IMR-90 (cell line): ENCODE data around the gene GSG1L. TPM values are rescaled to one million over a fixed set of nuclear protein-coding genes. Genes with fewer than 3 reads are reported as not detected.

Experiments used
- ATAC-seq: fragments of 200-7000 bp; cut with Tn5 transposase; 2 replicates; pipeline ENCODE4 v1.9.1; 2020; ENCODE audit warnings: low read depth, mild to moderate bottlenecking, moderate library complexity
- BruUV-seq: library from RNA; stranded (reverse); fragments of 400-500 nt; replicated peaks from 2 replicates; lab custom pipeline; 2021; lab: Mats Ljungman, UMichigan
- CTCF ChIA-PET: fragments of 300-600 bp; formaldehyde crosslinking; extraction: SDS; loops from one replicate; lab custom pipeline; 2021; ENCODE audit warnings: antibody characterized with exemption; lab: Yijun Ruan, JAX
- POLR2A ChIA-PET: fragments of 300-600 bp; sonication (Branson Sonifier 250); formaldehyde crosslinking; loops from one replicate; lab custom pipeline; 2022; ENCODE audit warnings: antibody characterized with exemption; ENCODE audit not compliant: unreplicated experiment; lab: Charles Lee
- DNase-seq: peaks from one replicate; pipeline ENCODE4 v3.0.0; 2013
- H2AFZ ChIP-seq: replicated peaks from 2 replicates; pipeline ENCODE3; 2013; ENCODE audit warnings: low read length, mild to moderate bottlenecking; ENCODE audit not compliant: poor library complexity
- H2AK5ac ChIP-seq: 2 replicates; pipeline ENCODE4 v1.6.1; 2013; ENCODE audit warnings: low read depth, low read length, inconsistent platforms
- H2AK9ac ChIP-seq: replicated peaks from 2 replicates; pipeline ENCODE3; 2013; ENCODE audit warnings: mild to moderate bottlenecking, low read depth, low read length, moderate library complexity; ENCODE audit not compliant: poor library complexity
- H2BK120ac ChIP-seq: 2 replicates; pipeline ENCODE4 v1.6.1; 2013; ENCODE audit warnings: low read depth, low read length, inconsistent platforms
- H2BK15ac ChIP-seq: 3 replicates; pipeline ENCODE4 v1.6.1; 2013; ENCODE audit warnings: low read depth, low read length, inconsistent platforms
- H2BK20ac ChIP-seq: 2 replicates; pipeline ENCODE4 v1.6.1; 2013; ENCODE audit warnings: low read depth, mild to moderate bottlenecking, inconsistent platforms, low read length, moderate library complexity
- H2BK5ac ChIP-seq: 2 replicates; pipeline ENCODE4 v1.6.1; 2013; ENCODE audit warnings: mild to moderate bottlenecking, low read depth, low read length, inconsistent platforms; ENCODE audit not compliant: poor library complexity, severe bottlenecking
- H3K14ac ChIP-seq: replicated peaks from 2 replicates; pipeline ENCODE4 v1.6.1; 2013; ENCODE audit warnings: low read depth, low read length, inconsistent platforms
- H3K18ac ChIP-seq: 2 replicates; pipeline ENCODE4 v1.6.1; 2013; ENCODE audit warnings: low read depth, low read length, control low read depth
- H3K23ac ChIP-seq: 2 replicates; pipeline ENCODE4 v1.6.1; 2013; ENCODE audit warnings: low read depth, low read length, inconsistent platforms
- H3K27ac ChIP-seq: 2 replicates; pipeline ENCODE4 v1.5.1; 2013; ENCODE audit warnings: mild to moderate bottlenecking, control low read depth, low read length; ENCODE audit not compliant: insufficient read depth
- H3K27me3 ChIP-seq: 2 replicates; pipeline ENCODE4 v1.6.1; 2013; ENCODE audit warnings: low read length; ENCODE audit not compliant: control insufficient read depth, insufficient read depth
- H3K36me3 ChIP-seq: 2 replicates; pipeline ENCODE4 v1.6.1; 2013; ENCODE audit warnings: low read length, mixed read lengths; ENCODE audit not compliant: control insufficient read depth, insufficient read depth
- H3K4ac ChIP-seq: 2 replicates; pipeline ENCODE4 v1.6.1; 2013; ENCODE audit warnings: low read depth, low read length, inconsistent platforms
- H3K4me1 ChIP-seq: 2 replicates; pipeline ENCODE4 v1.6.1; 2013; ENCODE audit warnings: low read length, mixed read lengths; ENCODE audit not compliant: control insufficient read depth, insufficient read depth
- H3K4me2 ChIP-seq: 2 replicates; pipeline ENCODE4 v1.6.1; 2013; ENCODE audit warnings: low read depth, mild to moderate bottlenecking, control low read depth, low read length, moderate library complexity
- H3K4me3 ChIP-seq: 2 replicates; pipeline ENCODE4 v1.5.1; 2013; ENCODE audit warnings: low read depth, mild to moderate bottlenecking, control low read depth, low read length, moderate library complexity; ENCODE audit not compliant: insufficient read depth
- H3K56ac ChIP-seq: 2 replicates; pipeline ENCODE4 v1.6.1; 2013; ENCODE audit warnings: low read length, inconsistent platforms; ENCODE audit not compliant: insufficient read depth; ENCODE audit errors: extremely low read depth
- H3K79me1 ChIP-seq, 2 experiments: 2 replicates each; pipeline ENCODE4 v1.6.1; 2013; ENCODE audit warnings: low read length in 2 of 2, inconsistent platforms in 1 of 2, low read depth in 1 of 2
- H3K9ac ChIP-seq: 2 replicates; pipeline ENCODE4 v1.6.1; 2013; ENCODE audit warnings: low read depth, low read length, control low read depth
- H3K9me1 ChIP-seq: 2 replicates; pipeline ENCODE4 v1.6.1; 2013; ENCODE audit warnings: low read length, inconsistent platforms; ENCODE audit not compliant: insufficient read depth
- H3K9me3 ChIP-seq: 2 replicates; pipeline ENCODE4 v1.6.1; 2013; ENCODE audit warnings: low read length; ENCODE audit not compliant: control insufficient read depth, insufficient read depth
- H4K20me1 ChIP-seq: 2 replicates; pipeline ENCODE4 v1.6.1; 2013; ENCODE audit warnings: low read length, inconsistent platforms; ENCODE audit not compliant: insufficient read depth
- H4K5ac ChIP-seq: 2 replicates; pipeline ENCODE4 v1.6.1; 2013; ENCODE audit warnings: mild to moderate bottlenecking, low read depth, low read length, control low read depth
- H4K8ac ChIP-seq, 2 experiments: 2 replicates each; pipeline ENCODE4 v1.6.1; 2013; ENCODE audit warnings: low read depth in 2 of 2, low read length in 2 of 2, control low read depth in 1 of 2, inconsistent platforms in 1 of 2
- H4K91ac ChIP-seq: 2 replicates; pipeline ENCODE4 v1.6.1; 2013; ENCODE audit warnings: low read depth, low read length, inconsistent platforms; ENCODE audit not compliant: insufficient read depth
- BHLHE40 ChIP-seq: fragments of 150-350 bp; IDR thresholded peaks from 2 replicates; pipeline ENCODE4 v1.6.1; 2016; ENCODE audit warnings: mild to moderate bottlenecking, low read depth, low read length
- CEBPB ChIP-seq: IDR thresholded peaks from 2 replicates; pipeline ENCODE4 v1.6.1; 2012; ENCODE audit warnings: low read depth, low read length, improper control_type of control experiment
- CHD1 ChIP-seq: IDR thresholded peaks from 2 replicates; pipeline ENCODE4 v1.6.1; 2012; ENCODE audit warnings: low read depth, low read length, improper control_type of control experiment
- FOS ChIP-seq: fragments of 150-350 bp; IDR thresholded peaks from 2 replicates; pipeline ENCODE4 v1.6.1; 2016; ENCODE audit warnings: low read depth, low read length
- MAFK ChIP-seq: IDR thresholded peaks from 2 replicates; pipeline ENCODE4 v1.6.1; 2012; ENCODE audit warnings: low read depth, low read length, improper control_type of control experiment
- MAZ ChIP-seq: IDR thresholded peaks from 2 replicates; pipeline ENCODE4 v1.6.1; 2012; ENCODE audit warnings: low read depth, mild to moderate bottlenecking, low read length, improper control_type of control experiment, moderate library complexity, borderline replicate concordance
- MXI1 ChIP-seq: IDR thresholded peaks from 2 replicates; pipeline ENCODE4 v1.6.1; 2012; ENCODE audit warnings: low read depth, mild to moderate bottlenecking, low read length, moderate library complexity, borderline replicate concordance
- NFE2L2 ChIP-seq: fragments of 150-350 bp; IDR thresholded peaks from 2 replicates; pipeline ENCODE4 v1.6.1; 2016; ENCODE audit warnings: low read depth, mild to moderate bottlenecking, low read length
- POLR2A ChIP-seq: IDR thresholded peaks from 2 replicates; pipeline ENCODE4 v1.6.1; 2012; ENCODE audit warnings: mild to moderate bottlenecking, low read depth, low read length
- RAD21 ChIP-seq: IDR thresholded peaks from 2 replicates; pipeline ENCODE4 v1.6.1; 2012; ENCODE audit warnings: low read length, improper control_type of control experiment
- RCOR1 ChIP-seq: IDR thresholded peaks from 2 replicates; pipeline ENCODE4 v1.6.1; 2012; ENCODE audit warnings: mild to moderate bottlenecking, low read length, improper control_type of control experiment; ENCODE audit not compliant: insufficient replicate concordance
- RFX5 ChIP-seq: IDR thresholded peaks from 2 replicates; pipeline ENCODE4 v1.8.0; 2012; ENCODE audit warnings: low read depth, mild to moderate bottlenecking, low read length, moderate library complexity
- SMC3 ChIP-seq: fragments of 150-350 bp; IDR thresholded peaks from 2 replicates; pipeline ENCODE4 v1.6.1; 2016; ENCODE audit warnings: low read depth, mild to moderate bottlenecking, antibody characterized with exemption, low read length, moderate library complexity
- WGBS, 2 experiments: methylation state at CpG; one replicate each; pipeline versions ENCODE4 v1.1.5 to v1.1.7; 2013; ENCODE audit warnings: missing lambda C conversion rate in 2 of 2; ENCODE audit not compliant: insufficient read length in 1 of 2; ENCODE audit errors: extremely low coverage in 2 of 2; 5-methylcytosine and 5-hydroxymethylcytosine counted together
- dilution Hi-C: fragments of 300-500 bp; cut with HindIII; formaldehyde crosslinking; loops from one replicate; pipeline ENCODE4 v1.14.3; 2018; ENCODE audit warnings: low sequenced_read_pairs; ENCODE audit not compliant: unreplicated experiment
- in situ Hi-C: fragments of 300-500 bp; cut with MboI; formaldehyde crosslinking; loops from 3 replicates; pipeline ENCODE4 v1.14.3; 2019; ENCODE audit warnings: low sequenced_read_pairs, inconsistent platforms, mixed read lengths
- intact Hi-C: fragments of 100-400 bp; cut with micrococcal nuclease; formaldehyde crosslinking; loops from 2 replicates; pipeline ENCODE4 v1.10.0; 2022
- polyA plus RNA-seq, 3 experiments: library from polyadenylated mRNA; depleted of rRNA; stranded (reverse); fragments of >200 nt; gene quantifications; 2 replicates each; pipeline ENCODE4 v1.2.3, GENCODE V29; 2012; ENCODE audit warnings: low replicate concordance in 1 of 3
- total RNA-seq: library from RNA; depleted of rRNA; stranded (reverse); fragments of >200 nt; gene quantifications from 2 replicates; pipeline ENCODE4 v1.2.3, GENCODE V29; 2012
- TF ChIP-seq, protein P1 (sequence below): fragments of 150-350 bp; IDR thresholded peaks from 2 replicates; pipeline ENCODE4 v1.6.1; 2016; ENCODE audit warnings: low read depth, mild to moderate bottlenecking, low read length, moderate library complexity, borderline replicate concordance
- TF ChIP-seq, protein P2 (sequence below): conservative IDR thresholded peaks from 2 replicates; pipeline ENCODE4 v1.5.1; 2012; ENCODE audit warnings: mild to moderate bottlenecking, low read depth, low read length, improper control_type of control experiment
- TF ChIP-seq, protein P3 (sequence below): fragments of 150-350 bp; IDR thresholded peaks from 2 replicates; pipeline ENCODE4 v1.6.1; 2017; ENCODE audit warnings: mild to moderate bottlenecking, antibody characterized with exemption, low read length, low read depth

The GSG1L gene
- total and polyA plus RNA-seq, 2 of the 4 experiments (the other 2 are of a cell fraction) = not detected

- Histone ChIP-seq H3K4me3 (no peak overlapping the region), H4K91ac (no peak overlapping the region), H3K9me1 (no peaks in the 10 kb centered on the region), H2BK15ac (no peak overlapping the region), H3K4ac (no peak overlapping the region), H2BK5ac (no peak overlapping the region), H3K4me2 (no peak overlapping the region), H3K79me1 (no peaks in the 10 kb centered on the region), H4K8ac (no peak overlapping the region), H3K27ac (no peak overlapping the region), H4K20me1 (no peaks in the 10 kb centered on the region), H2AK9ac (no peak overlapping the region), H3K14ac (no peak overlapping the region), H3K23ac (no peak overlapping the region), H4K5ac (no peak overlapping the region), H2AK5ac (no peak overlapping the region), H3K27me3 (peaks cover 9% of the 10 kb centered on the region; the same call in 1 of the 2 replicates), H2BK120ac (no peak overlapping the region), H3K56ac (no peak overlapping the region), H3K4me1 (no peaks in the 10 kb centered on the region), H2BK20ac (no peak overlapping the region), H3K36me3 (no peaks in the 10 kb centered on the region), H3K18ac (no peak overlapping the region), H3K9me3 (no peaks in the 10 kb centered on the region), H2AFZ (no peak overlapping the region), H3K9ac (no peak overlapping the region)
- ChIA-PET CTCF (no interaction called here), POLR2A (no interaction called here)
- in situ Hi-C loops = no loop called here
- 46% methylated on average over 3 of the region's 9 CpGs; no CpG with 5 or more reads in 1 of the 2 experiments for WGBS, 2 experiments
- no TSS peak for BruUV-seq
- ATAC-seq (no peak), DNase-seq (no peak)
- intact Hi-C loops = no loop called here
- dilution Hi-C loops = no loop called here
- TF ChIP-seq CEBPB (no peak), CHD1 (no peak), RCOR1 (no peak), RFX5 (no peak), POLR2A (no peak), SMC3 (no peak), BHLHE40 (no peak), MXI1 (no peak), MAZ (no peak), FOS (no peak), NFE2L2 (no peak), RAD21 (no peak), MAFK (no peak)
- TF ChIP-seq, protein P1, sequence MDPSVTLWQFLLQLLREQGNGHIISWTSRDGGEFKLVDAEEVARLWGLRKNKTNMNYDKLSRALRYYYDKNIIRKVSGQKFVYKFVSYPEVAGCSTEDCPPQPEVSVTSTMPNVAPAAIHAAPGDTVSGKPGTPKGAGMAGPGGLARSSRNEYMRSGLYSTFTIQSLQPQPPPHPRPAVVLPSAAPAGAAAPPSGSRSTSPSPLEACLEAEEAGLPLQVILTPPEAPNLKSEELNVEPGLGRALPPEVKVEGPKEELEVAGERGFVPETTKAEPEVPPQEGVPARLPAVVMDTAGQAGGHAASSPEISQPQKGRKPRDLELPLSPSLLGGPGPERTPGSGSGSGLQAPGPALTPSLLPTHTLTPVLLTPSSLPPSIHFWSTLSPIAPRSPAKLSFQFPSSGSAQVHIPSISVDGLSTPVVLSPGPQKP = no peak
- TF ChIP-seq, protein P2, sequence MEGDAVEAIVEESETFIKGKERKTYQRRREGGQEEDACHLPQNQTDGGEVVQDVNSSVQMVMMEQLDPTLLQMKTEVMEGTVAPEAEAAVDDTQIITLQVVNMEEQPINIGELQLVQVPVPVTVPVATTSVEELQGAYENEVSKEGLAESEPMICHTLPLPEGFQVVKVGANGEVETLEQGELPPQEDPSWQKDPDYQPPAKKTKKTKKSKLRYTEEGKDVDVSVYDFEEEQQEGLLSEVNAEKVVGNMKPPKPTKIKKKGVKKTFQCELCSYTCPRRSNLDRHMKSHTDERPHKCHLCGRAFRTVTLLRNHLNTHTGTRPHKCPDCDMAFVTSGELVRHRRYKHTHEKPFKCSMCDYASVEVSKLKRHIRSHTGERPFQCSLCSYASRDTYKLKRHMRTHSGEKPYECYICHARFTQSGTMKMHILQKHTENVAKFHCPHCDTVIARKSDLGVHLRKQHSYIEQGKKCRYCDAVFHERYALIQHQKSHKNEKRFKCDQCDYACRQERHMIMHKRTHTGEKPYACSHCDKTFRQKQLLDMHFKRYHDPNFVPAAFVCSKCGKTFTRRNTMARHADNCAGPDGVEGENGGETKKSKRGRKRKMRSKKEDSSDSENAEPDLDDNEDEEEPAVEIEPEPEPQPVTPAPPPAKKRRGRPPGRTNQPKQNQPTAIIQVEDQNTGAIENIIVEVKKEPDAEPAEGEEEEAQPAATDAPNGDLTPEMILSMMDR = no peak
- TF ChIP-seq, protein P3, sequence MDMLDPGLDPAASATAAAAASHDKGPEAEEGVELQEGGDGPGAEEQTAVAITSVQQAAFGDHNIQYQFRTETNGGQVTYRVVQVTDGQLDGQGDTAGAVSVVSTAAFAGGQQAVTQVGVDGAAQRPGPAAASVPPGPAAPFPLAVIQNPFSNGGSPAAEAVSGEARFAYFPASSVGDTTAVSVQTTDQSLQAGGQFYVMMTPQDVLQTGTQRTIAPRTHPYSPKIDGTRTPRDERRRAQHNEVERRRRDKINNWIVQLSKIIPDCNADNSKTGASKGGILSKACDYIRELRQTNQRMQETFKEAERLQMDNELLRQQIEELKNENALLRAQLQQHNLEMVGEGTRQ = no peak
Observed at GRCh38 chr16:28081391-28081968, 18.0 kb upstream of the GSG1L start.
